Measurements from ENCODE around the gene ADAM12.
"Not testable (repeated sequence)": the region's sequence is repeated elsewhere in the genome, so short reads cannot be mapped to it uniquely, and the experiment has no call there.

The ADAM12 gene

DNA sequence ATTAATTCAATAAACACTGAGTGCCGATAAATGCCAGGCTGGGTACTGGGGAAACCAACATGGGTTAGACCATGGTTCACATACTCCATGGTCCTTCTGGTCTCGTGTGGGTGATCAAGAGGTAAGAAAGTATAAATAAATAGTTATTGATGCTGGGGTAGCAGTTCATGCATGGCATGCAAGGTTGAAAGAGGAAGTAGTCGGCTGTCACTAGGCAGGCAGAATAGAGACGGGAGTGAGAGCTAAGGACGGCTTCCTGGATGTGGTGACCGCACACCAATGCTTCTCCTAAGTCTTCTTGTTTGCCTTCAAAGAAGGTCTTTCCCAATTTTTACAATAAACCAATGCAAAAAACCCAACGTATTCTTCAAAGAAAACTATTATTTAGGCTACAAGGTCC, 208.6 kb downstream of the ADAM12 start:
- DNase-seq (ENCODE audit: low read depth in 2 of 2) = no peak

DNA sequence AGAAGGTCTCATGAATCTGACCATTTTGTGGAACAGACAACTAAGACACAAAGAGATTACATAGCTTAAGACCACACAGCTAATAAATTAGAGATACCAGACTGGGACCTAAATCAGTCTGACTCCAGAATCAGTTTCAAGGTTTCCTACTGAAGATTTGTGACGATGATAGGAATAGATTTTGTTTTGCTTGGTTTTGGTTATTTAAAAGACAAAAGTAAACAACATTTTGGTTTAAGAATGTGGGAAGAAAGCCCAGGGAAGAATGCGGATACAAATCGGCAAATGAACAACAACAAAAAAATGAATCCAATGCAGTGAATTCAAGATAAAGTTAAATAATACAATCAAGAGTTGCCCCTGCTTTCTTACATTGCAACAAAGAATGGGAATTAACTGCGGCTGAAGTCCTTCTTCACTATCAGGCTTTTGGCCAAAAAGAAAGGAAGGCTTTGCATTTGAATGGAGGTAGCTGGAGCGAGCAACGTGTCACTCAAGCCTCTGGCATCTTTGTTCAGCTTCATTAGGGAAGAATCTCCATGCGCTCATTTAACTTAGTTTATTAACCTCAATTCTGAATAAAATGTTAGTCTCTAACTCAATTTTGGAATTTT, 210.8 kb downstream of the ADAM12 start:
- no peak for DNase-seq (ENCODE audit: low read depth in 2 of 2)

DNA sequence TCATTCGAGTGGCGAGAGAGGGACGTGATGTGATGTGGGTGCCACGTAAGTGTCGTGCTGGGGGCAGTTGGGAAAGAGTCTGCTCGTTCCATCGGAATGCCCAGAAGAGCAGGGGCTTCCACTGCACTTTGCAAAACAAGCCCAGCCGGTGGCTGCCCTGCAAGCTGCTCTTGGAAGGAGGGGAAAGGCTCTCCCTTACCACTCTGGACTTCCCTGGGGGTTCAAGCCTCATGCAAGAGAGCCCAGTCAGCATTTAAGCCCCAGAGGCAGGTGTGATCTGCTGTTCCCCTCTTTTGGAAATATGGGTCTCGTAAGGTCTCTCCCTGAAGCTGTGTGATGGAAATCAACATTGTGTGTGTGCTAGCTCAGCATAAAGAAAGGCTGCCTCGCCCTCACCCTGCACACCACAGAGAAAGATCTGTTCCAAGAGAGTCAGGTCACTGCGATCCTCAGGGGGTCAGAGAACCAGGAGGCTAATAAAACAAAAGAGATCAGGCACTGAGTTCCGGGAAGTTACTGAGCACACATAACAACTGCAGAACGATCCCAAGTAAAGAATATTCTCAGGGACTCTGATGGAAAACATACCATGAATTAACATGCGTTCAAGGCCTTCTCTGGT, 212.5 kb downstream of the ADAM12 start:
- DNase-seq (ENCODE audit: low read depth in 2 of 2) = no peak

DNA sequence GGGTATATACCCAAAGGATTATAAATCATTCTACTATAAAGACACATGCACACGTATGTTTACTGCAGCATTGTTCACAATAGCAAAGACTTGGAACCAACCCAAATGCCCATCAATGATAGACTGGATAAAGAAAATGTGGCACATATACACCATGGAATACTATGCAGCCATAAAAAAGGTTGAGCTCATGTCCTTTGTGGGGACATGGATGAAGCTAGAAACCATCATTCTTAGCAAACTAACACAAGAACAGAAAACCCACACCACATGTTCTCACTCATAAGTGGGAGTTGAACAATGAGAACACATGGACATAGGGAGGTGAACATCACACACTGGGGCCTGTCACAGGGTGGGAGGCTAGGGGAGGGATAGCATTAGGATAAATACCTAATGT, 215.5 kb downstream of the ADAM12 start:
- DNase-seq (ENCODE audit: low read depth in 2 of 2) = not testable (repeated sequence)

DNA sequence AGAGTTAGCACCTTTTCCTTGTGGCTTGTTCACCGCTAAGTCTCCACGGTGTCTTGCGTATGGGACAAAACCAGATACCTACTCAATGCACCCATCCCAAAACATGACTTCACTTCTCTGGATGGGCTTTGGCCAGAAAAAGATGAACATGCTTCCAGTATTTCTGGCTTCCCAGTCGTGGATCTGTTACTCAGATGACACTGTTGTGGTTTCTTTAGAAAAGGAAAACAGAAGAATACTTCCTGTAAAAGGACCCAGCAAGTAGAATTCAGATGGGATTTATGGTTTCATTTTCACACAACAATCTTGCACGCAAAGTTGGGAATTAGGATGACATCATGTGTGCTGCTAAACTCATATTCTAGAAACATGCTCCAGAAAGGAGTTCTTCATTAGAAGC, 216.7 kb downstream of the ADAM12 start:
- no peak for DNase-seq (ENCODE audit: low read depth in 2 of 2)

DNA sequence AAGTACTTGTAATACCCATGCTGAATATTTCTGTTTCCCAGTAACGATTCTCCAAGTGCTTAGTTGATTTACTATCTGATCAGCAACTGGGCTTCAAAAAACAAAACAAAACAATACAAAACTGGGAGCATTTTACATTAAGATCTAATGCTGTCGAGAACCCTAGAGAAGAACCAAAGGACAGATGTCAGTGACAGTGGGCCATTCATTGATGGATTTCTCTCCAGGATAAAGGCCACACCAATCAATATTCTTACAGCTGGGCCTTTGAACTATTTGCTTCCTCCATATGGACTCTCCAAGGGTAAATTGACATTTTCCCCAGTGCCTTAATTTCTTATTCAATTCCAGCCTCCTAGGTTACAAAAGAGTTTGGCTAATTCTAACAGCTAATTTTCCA, 217.5 kb downstream of the ADAM12 start:
- no peak for DNase-seq (ENCODE audit: low read depth in 2 of 2)

DNA sequence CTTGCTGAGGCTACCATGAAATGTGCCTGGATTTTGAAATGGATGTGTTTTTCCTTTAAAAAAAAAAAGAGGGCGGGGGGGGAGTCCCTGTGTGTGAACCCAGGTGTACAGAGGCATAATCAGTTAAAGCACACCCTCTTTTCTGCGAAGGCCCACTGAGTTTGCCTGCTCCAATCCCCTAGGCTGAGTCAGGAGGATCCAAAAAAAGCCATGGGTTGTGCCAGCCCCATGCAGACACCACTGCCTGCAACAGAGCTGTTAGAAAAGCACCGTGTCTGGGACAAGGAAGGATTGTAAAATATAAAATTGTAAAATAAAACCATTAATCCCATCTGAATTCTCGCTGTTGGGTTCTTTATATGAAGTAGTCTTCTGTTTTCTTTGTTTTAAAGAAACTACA, 217.9 kb downstream of the ADAM12 start:
- DNase-seq (ENCODE audit: low read depth in 2 of 2) = no peak

DNA sequence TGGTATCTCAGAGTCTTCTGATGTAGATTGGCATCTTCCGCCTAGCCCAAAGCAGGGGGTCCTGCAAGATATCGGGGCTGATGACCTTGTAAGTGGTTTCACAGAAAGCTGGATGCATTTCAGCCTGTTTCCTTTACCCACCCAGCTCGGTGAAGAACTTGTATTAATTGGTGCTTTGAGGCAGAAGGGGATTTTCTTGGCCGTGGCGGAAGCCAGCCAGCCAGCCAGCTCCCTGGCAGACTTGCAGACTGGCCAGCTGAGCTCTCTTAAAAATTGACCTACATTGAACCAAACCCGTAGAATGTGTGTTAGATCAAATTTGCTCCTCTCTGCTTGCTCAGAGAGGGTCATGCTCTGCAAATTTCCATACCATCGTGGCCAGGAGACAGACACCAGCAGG, 218.4 kb downstream of the ADAM12 start:
- no peak for DNase-seq (ENCODE audit: low read depth in 2 of 2)

DNA sequence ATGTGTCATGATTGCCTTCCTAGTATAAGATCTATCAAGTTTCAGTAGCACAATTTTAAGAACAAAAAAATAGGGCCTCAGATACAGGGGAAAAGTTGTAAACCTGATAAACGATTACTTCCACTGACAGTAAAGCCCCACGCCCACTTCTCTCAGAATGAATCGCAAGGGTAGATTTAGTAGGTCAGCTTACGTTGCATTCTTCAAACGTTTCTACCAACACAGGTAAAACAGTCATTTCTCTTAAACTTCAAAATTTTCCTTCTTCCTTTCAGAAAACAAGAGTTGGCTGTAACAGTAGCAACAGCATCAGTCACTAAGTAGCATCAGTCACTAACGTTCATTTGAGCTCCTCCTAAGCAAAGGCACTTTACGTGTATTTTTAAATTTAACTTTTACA, 221.5 kb downstream of the ADAM12 start:
- no peak for DNase-seq (ENCODE audit: low read depth in 2 of 2)

DNA sequence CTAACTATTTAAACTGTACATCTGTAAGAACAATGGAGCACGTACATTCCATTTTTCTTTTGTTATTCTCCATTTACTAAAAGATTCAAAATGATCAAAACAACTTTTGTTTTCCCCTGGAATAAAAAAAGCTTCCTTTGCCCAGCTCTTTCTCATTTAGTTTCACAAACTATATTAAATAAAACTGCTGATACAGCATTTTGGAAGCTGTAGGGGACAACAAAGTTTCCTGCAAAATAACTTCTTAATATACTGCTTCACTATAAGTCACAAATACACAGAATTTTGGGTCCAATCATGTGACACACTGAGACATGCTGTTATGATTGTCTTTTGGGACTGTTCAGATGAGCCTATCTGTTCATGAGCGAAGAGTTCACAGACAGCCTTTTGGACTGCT, 222.4 kb downstream of the ADAM12 start:
- DNase-seq (ENCODE audit: low read depth in 2 of 2) = no peak

DNA sequence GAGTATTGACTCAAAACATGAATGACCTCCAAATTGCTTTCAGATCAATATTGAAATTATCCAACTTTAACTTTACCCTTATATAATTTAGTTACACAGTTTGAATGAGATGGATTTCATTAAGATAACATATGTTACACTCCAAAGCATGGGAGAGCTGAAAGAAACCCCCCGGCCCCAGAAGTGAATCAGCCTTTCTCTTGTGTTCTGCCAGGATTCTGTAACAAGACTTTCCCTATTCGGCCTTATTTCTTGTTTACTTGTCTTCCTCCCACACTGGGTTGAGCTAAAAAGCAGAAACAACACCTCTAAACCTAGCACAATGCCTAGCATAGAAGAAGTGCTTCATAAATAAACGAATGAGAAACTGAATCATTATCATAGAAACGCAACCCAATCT, 224.8 kb downstream of the ADAM12 start:
- no peak for DNase-seq (ENCODE audit: low read depth in 2 of 2)

DNA sequence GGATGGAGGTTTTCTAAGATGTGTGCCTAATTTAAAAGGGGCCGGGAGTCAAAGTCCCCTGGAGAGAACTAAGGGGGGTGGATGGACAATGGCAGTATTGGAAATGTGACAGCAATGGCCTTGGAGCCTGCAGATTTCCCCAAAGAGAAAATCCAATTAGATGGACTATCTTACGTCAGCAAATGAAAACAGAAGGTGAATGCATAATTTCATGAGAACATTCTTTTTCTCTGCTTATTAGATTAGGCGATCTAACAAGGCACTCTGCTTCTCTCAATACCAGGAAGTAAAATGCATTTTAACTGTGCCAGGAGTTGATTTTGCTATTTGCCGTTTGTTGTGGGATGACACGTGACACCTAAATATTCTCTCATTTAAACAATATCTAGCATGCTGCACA, 226.6 kb downstream of the ADAM12 start:
- no peak for DNase-seq (ENCODE audit: low read depth in 2 of 2)

DNA sequence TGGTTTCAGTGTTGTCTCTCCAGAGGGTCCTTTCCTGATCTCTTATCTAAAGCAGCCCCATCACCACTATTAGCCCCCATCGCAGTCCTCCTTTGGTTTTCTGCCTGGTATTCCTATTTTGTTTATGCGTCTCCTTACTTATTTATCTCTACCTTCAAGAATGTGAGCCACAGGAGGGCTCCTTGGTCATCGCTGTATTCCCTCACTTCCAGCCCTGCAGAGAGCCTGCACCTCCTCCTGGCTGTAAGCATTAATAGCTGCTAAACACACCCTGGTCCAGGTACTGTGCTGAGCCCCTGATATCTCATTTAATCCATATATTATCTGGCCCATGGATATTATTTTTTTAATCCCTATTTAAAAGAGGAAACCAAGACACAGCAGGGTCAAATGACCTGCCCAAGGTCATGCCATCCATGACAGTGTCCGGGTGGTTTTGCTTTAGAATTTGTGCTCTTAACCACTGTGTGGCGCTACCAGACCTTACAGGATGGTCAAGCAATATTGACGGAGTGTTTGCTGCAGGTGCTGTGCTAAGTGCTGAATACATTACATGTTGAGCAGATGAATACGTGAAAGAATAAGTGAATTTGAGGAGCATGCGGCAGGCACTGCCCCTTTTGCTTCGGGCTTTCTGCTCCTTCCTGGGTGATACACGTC, 227.2 kb downstream of the ADAM12 start:
- no peak for DNase-seq (ENCODE audit: low read depth in 2 of 2)

DNA sequence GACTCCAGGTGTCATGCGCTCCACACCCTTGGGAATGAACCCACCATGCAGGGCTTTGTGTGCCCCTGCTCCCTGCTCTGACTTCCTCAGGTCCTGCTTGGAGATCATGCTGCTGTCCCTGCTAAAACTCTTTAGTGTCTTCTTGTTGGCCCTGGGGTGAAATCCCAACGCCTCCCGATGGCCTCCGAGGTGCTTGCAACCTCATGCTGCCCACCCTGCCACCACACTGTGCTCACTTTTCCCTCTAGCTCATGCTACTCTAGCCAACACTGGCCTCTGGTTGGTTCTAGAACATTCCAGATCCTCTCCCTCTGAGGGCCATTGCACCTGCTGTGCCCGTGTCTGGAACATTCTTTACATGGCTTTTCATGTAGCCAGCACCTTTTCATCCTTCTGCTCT, 227.7 kb downstream of the ADAM12 start:
- no peak for DNase-seq (ENCODE audit: low read depth in 2 of 2)

DNA sequence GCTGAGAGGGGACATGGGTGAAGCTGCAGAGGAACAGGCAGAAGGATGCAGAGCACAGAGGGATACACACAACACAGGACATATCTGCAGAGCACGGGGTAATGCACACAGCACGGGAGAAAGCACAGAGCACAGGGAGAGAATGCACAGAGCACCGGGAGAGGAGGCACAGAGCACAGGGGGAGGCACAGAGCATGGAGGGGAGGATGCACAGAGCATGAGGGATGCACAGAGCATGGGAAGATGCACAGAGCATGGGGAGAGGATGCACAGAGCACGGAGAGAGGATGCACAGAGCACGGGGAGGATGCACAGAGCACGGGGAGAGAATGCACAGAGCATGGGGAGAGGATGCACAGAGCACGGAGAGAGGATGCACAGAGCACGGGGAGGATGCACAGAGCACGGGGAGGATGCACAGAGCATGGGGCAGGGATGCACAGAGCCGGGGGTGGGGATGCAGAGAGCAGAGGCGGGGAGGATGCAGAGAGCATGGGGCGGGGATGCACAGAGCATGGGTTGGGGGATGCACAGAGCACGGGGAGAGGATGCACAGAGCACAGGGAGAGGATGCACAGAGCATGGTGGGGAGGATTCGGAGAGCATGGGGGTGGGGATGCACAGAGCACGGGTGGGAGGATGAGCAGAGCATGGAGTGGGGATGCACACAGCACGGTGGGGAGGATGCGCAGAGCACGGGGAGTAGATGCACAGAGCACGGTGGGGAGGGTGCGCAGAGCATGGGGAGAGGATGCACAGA, 230.0 kb downstream of the ADAM12 start:
- no peak for DNase-seq (ENCODE audit: low read depth in 2 of 2)

DNA sequence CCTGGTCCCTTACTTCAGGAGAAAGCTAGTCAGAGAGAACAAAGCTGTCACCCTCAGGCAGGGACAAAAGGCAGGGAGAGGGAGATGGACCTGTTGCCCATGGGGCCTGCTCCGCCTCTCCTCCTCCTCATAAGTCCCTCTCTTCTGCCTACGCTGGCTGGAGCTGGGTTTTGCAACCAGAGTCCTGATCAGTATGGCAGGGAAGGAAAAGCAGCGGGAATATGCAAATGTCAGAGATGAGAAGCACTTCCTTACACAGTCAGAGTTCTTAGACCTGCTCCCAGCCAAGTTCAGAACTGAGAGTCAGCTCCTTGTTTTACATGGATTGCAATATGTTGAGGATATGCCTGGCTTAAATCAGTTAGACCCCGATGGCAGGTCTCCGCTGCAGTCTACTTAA, 231.1 kb downstream of the ADAM12 start:
- DNase-seq (ENCODE audit: low read depth in 2 of 2) = no peak

DNA sequence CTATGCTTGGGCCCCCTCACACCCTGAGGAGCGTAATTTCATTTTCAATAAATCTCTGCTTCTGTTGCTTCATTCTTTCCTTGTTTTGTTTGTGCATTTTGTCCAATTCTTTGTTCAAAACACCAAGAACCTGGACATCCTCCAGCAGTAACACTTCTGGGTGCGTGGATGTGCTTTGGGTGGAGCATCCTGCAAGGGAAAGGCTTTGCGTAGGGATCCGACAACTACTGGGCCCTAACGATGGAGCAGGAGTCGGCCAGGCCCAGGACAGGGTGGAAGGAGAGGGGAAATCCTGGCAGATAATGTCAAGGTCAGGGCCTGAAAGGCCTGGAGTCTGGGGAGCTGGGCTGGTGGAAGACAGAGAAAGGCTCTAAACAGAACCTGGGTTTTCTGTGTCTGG, 231.8 kb downstream of the ADAM12 start:
- no peak for DNase-seq (ENCODE audit: low read depth in 2 of 2)

DNA sequence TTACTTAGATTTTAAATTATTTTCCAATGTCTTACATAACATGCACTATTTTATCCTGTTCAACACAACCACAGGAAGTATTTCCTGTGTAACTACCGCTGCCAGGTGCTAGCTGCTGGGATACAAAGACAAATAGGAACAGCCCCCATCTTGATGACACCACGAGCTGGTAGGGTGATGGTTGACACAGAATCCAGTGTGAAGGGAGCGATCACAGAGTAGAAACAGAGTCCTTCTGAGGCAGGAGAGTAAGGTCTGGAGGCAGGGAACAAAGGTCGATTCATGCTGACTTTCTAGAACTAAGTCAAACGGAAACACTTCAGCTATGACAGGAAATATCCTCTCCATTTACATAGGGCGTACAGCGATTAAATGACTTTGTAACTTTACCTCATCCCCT, 232.3 kb downstream of the ADAM12 start:
- DNase-seq (ENCODE audit: low read depth in 2 of 2) = no peak

DNA sequence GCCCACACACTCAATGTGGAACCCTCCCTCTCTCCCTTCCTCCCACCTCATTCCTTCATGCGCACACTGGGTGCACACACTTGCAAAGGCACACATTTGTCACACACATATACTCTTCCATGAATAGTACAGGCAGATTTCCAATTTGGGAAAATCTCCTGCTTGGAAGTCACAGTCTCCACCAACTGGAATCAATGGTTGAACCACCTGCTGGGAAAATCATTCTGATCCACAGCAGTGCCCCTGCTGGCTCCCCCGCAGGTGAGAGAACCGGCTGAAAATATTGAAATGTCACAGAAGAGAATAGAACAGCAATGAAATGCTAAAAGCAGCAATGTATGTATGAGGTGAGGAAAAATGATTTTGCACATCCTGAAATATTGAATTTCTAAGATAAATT, 232.7 kb downstream of the ADAM12 start:
- no peak for DNase-seq (ENCODE audit: low read depth in 2 of 2)

DNA sequence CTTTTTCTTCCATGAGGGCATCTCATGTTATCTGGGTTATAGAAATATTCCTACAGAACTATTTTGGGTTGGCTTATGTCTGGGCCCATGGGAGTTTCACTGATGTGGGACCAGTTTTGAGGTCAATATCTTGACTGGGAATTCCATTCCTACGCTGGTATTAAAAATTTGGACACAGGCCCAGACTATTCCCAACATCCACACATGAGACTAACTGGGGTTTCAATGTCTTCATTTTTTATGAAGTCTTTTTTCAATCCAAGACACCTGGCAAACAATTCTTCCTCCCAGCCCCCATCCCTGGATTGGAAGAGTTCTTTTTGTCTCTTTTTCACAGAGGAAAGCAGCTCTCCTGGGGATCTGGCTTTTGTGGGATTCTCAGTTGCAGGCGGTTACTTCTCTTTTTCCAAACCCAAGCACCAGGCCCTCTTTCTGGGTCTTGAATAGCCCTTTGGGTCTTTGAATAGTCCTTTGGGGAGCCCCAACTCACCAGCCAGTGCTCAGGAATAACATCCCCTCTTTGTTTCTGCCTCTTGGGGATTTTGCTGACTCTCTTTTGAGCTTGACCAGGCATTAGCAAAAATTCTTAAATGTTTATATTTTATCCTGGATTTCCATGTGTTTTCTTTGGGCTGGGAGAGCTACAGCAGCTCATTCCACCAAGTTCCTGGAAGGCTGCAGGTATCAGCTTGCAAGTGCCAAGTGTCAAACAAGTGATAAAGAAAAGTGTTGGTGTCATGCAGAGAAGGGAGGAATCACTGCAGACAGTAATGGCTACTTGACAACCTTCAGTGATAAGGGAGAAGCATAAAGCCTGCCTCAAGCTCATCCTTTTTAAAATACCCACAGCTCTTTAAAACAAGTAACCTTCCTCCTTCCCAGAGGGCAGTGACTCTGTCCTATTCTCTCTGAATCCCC, 234.3 kb downstream of the ADAM12 start:
- DNase-seq (ENCODE audit: low read depth in 2 of 2) = no peak

DNA sequence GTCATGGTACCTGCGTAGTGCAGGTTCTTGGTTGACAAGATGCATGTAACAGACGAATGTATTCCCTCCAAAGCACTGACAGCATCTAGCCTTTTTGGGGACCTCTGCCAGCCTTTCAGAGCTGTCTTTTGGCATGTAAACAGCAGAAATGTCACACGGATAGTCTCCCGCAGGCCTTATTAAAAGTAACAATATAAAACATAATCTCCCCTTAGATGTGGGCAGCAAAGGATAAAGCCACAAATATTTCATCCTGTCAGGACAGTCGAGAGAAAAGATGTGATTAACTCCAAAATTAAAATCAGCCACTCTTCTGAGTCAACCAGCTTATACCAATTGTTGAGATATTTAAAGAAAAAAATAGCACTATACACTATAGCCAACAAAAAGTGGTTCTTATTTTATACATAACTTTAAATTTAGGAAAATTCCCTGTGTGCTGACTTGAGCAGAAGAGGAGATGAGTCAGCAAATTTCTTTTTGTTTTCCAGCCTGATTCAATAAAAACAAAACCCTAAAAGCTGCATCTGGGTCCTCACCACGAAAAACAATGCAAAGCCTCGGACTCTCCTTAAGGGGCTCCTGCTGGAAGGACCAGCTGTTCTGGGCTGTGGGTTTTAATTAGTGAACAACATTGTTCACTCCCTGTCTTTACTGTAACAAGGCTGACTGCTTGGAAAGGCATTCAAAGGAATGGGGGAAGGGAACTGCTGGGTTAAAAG, 240.2 kb downstream of the ADAM12 start:
- no peak for DNase-seq (ENCODE audit: low read depth in 2 of 2)

All from stimulated activated CD8-positive, alpha-beta memory T cell treated with anti-CD3 and anti-CD28 coated beads, Interleukin-2, amount 100 ng/mL, for 1 hour (primary cell).